ENCODE data around the gene PRLHR. TPM values are rescaled to one million over a fixed set of nuclear protein-coding genes. Genes with fewer than 3 reads are reported as not detected.

Gene PRLHR
- total RNA-seq, 2 donors from 2014 or later: not detected

DNA sequence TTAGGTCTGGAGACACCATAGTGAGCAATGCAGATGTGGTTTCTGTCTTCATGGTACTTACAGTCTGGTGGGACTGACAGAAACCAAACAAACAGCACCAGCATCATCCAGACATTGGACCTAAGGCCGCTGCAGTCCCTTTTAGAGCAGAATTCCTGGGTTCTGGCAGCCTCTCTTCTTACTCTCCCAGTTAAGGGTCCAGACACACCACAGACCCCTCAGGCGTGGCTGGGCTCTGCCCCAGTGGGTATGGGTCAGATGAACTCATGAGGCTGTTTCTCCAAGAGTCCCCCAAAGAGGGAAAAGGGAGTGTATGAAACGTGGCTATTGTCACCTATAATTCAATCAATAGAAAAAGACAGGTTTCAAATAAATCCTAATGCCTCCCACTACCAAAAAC is 31.3 kb downstream of the PRLHR start:
- Histone ChIP-seq H3K27me3 (replicated peaks; ENCODE audit: insufficient read depth) (no peaks in the 10 kb centered on the region), H3K27ac (no peak overlapping the region), H3K9me3 (peaks cover 5% of the 10 kb centered on the region), H3K4me1 (ENCODE audit: control insufficient read depth in 1 of 2, low read depth in 2 of 2) (peaks cover 0 to 18% of the 10 kb centered on the region in 2 donors), H3K4me3 (no peak overlapping the region), H3K36me3 (no peaks in the 10 kb centered on the region)
- ATAC-seq (ENCODE audit: insufficient number of reproducible peaks, low FRiP score, low read depth) (no peak), DNase-seq (ENCODE audit: low spot score) (no peak)
- TF ChIP-seq, protein P1, sequence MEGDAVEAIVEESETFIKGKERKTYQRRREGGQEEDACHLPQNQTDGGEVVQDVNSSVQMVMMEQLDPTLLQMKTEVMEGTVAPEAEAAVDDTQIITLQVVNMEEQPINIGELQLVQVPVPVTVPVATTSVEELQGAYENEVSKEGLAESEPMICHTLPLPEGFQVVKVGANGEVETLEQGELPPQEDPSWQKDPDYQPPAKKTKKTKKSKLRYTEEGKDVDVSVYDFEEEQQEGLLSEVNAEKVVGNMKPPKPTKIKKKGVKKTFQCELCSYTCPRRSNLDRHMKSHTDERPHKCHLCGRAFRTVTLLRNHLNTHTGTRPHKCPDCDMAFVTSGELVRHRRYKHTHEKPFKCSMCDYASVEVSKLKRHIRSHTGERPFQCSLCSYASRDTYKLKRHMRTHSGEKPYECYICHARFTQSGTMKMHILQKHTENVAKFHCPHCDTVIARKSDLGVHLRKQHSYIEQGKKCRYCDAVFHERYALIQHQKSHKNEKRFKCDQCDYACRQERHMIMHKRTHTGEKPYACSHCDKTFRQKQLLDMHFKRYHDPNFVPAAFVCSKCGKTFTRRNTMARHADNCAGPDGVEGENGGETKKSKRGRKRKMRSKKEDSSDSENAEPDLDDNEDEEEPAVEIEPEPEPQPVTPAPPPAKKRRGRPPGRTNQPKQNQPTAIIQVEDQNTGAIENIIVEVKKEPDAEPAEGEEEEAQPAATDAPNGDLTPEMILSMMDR (IDR thresholded peaks at IDR 0.05): no peak

DNA sequence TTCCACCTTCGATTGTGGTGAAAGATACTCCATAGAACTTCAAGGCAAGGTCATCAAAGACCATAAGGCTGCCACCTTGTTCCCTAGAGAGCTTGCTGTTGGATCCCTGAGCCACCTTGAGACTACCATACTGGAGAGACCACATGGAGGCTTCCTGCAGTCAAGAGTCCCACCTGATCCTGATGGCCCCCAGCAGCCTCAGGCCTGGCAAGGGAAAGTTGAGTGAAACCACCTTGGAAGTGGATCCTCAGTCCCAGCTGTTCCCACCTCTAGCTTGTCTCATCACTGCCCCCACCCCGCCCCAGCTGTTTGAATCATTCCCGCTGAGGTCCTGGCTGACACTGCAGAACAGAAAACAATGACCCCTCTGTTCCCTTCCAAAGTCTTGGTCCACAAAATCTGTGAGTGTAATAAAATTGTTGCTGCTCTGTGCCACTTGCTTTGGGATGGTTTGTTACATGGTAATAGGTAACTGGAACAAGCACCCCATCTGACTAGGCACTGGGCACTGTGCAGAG is 32.0 kb downstream of the PRLHR start:
- Histone ChIP-seq H3K27me3 (replicated peaks; ENCODE audit: insufficient read depth) (no peaks in the 10 kb centered on the region), H3K4me3 (no peak overlapping the region), H3K27ac (no peak overlapping the region), H3K4me1 (ENCODE audit: control insufficient read depth in 1 of 2, low read depth in 2 of 2) (peaks cover 0 to 11% of the 10 kb centered on the region in 2 donors), H3K36me3 (no peaks in the 10 kb centered on the region), H3K9me3 (peaks cover 5% of the 10 kb centered on the region)
- TF ChIP-seq, protein P1 (IDR thresholded peaks at IDR 0.05): no peak
- DNase-seq (ENCODE audit: low spot score) (no peak), ATAC-seq (ENCODE audit: insufficient number of reproducible peaks, low FRiP score, low read depth) (no peak)

DNA sequence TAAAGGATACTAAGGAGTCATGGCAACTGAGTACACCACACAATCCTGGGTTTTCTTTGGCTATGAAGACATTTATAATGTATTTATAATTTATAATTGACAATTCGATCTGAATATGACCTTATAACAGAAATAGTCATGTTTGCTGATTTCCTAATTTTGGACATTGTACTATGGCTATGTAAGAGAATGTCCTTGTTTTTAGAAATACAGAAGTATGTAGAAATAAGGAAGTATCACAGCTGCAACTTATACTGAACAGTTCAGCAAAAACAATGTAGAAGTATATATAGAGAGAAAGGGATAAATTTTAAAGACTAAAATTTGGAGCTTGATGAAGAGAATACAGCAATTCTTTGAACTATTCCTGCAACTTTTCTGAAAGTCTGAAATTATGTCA is 32.6 kb downstream of the PRLHR start:
- H3K27ac ChIP-seq: no peak overlapping the region
- TF ChIP-seq, protein P1 (IDR thresholded peaks at IDR 0.05): no peak
- H3K27me3 ChIP-seq (replicated peaks; ENCODE audit: insufficient read depth): no peaks in the 10 kb centered on the region
- H3K9me3 ChIP-seq: peaks cover 5% of the 10 kb centered on the region
- H3K36me3 ChIP-seq: no peaks in the 10 kb centered on the region
- no peak overlapping the region for H3K4me3 ChIP-seq
- DNase-seq (ENCODE audit: low spot score) (no peak), ATAC-seq (ENCODE audit: insufficient number of reproducible peaks, low FRiP score, low read depth) (no peak)
- peaks cover 0 to 6% of the 10 kb centered on the region in 2 donors for H3K4me1 ChIP-seq (ENCODE audit: control insufficient read depth in 1 of 2, low read depth in 2 of 2)

DNA sequence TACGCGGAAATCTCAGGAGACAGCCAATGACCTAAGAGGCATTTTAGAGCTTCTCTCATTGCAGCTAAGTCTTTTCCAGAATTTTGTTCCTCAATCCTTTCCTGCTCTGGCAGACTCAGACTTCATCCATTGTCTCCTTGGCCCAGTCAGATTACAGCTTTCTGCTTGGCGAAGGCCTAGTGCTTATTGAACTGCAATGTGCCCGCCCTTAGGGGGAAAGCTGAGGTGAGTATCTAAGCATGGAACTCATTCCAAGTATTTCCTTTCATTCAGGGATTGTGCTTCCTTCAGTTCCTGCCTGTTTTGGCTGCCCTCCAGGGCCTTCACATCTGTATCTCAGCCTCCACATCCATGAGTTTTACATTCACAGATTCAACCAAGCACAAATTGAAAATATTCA is 37.5 kb downstream of the PRLHR start:
- no peaks in the 10 kb centered on the region for H3K36me3 ChIP-seq
- ATAC-seq (ENCODE audit: insufficient number of reproducible peaks, low FRiP score, low read depth) (no peak), DNase-seq (ENCODE audit: low spot score) (no peak)
- peaks cover 5% of the 10 kb centered on the region for H3K9me3 ChIP-seq
- H3K27ac ChIP-seq: no peak overlapping the region
- no peak overlapping the region for H3K4me3 ChIP-seq
- no peaks in the 10 kb centered on the region for H3K4me1 ChIP-seq (ENCODE audit: control insufficient read depth in 1 of 2, low read depth in 2 of 2)
- H3K27me3 ChIP-seq (replicated peaks; ENCODE audit: insufficient read depth): no peaks in the 10 kb centered on the region
- TF ChIP-seq, protein P1 (IDR thresholded peaks at IDR 0.05): no peak

DNA sequence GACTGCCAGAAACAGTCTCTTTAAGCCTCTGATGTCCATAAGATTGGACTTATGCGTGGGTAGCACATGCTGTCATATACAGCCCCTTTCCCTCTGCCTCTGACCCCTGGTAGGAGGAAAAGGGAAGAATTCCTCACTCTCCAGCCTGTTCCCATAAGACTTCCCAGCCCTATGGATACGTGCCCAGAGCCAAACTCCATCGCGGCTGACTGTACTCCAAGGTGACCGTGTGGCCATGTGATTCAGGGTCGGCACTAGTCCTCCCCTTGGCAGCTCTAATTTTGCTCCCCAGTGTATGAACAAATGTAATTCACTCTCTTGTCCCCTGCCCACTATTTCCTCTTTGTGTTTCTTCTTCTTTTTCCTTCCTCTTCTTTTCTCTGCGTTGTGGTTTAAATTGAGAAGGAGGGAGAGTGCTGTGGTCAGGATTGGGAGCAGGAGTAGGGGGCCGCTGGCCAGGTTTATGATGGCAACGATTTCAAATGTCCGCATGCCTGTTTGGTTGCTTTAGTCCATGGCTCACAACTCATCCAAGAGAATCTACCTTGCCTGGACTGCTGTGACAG is 43.8 kb downstream of the PRLHR start:
- DNase-seq (ENCODE audit: low spot score): no peak
- Histone ChIP-seq H3K4me1 (ENCODE audit: control insufficient read depth in 1 of 2, low read depth in 2 of 2) (no peaks in the 10 kb centered on the region), H3K27ac (no peak overlapping the region), H3K36me3 (no peaks in the 10 kb centered on the region), H3K27me3 (replicated peaks; ENCODE audit: insufficient read depth) (no peaks in the 10 kb centered on the region), H3K9me3 (no peaks in the 10 kb centered on the region), H3K4me3 (no peak overlapping the region)
- ATAC-seq (ENCODE audit: insufficient number of reproducible peaks, low FRiP score, low read depth): no peak
- TF ChIP-seq, protein P1 (IDR thresholded peaks at IDR 0.05): no peak

All from thoracic aorta (tissue), 2 donors.